ENCODE data around the gene ACOT2.
"Not testable (repeated sequence)": the region's sequence is repeated elsewhere in the genome, so short reads cannot be mapped to it uniquely, and the experiment has no call there.

The ACOT2 gene

GRCh38 chr14:73539017-73539416, 30.0 kb upstream of the ACOT2 start:
- not testable (repeated sequence) for H3K4me3 ChIP-seq (ENCODE audit: low read depth, low read length, poor library complexity, severe bottlenecking); H3K79me2 ChIP-seq (ENCODE audit: insufficient read depth, low read length); H2AFZ ChIP-seq (ENCODE audit: low read length); H3K9me3 ChIP-seq (ENCODE audit: low read length); H3K9me2 ChIP-seq (ENCODE audit: low read depth, low read length); H3K4me1 ChIP-seq (ENCODE audit: insufficient read depth, low read length, severe bottlenecking); H3K4me2 ChIP-seq (ENCODE audit: low read length); H3K9ac ChIP-seq (ENCODE audit: low read length); H3K36me3 ChIP-seq (ENCODE audit: insufficient read depth, low read length); H3F3A ChIP-seq (ENCODE audit: insufficient read depth, low read length); H4K20me1 ChIP-seq (ENCODE audit: insufficient read depth, low read length); H3K27me3 ChIP-seq (ENCODE audit: insufficient read depth, low read length); H3K27ac ChIP-seq (ENCODE audit: low read depth, low read length, poor library complexity, severe bottlenecking)
- TF ChIP-seq, protein P1, sequence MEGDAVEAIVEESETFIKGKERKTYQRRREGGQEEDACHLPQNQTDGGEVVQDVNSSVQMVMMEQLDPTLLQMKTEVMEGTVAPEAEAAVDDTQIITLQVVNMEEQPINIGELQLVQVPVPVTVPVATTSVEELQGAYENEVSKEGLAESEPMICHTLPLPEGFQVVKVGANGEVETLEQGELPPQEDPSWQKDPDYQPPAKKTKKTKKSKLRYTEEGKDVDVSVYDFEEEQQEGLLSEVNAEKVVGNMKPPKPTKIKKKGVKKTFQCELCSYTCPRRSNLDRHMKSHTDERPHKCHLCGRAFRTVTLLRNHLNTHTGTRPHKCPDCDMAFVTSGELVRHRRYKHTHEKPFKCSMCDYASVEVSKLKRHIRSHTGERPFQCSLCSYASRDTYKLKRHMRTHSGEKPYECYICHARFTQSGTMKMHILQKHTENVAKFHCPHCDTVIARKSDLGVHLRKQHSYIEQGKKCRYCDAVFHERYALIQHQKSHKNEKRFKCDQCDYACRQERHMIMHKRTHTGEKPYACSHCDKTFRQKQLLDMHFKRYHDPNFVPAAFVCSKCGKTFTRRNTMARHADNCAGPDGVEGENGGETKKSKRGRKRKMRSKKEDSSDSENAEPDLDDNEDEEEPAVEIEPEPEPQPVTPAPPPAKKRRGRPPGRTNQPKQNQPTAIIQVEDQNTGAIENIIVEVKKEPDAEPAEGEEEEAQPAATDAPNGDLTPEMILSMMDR (IDR thresholded peaks at IDR 0.05; ENCODE audit: low read length) = peak; percentile 53

DNA sequence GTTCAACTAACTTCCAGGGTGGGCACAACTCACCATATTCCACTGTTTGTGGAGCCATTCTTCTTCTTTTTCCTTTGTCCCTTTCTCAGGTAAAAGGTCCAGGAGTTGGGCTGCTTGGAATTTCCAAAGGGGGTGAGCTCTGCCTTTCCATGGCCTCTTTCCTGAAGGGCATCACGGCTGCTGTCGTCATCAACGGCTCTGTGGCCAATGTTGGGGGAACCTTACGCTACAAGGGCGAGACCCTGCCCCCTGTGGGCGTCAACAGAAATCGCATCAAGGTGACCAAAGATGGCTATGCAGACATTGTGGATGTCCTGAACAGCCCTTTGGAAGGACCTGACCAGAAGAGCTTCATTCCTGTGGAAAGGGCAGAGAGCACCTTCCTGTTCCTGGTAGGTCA, 26.1 kb upstream of the ACOT2 start:
- H2AFZ ChIP-seq (ENCODE audit: low read length); H3F3A ChIP-seq (ENCODE audit: insufficient read depth, low read length); H3K4me2 ChIP-seq (ENCODE audit: low read length); H3K79me2 ChIP-seq (ENCODE audit: insufficient read depth, low read length); H3K27ac ChIP-seq (ENCODE audit: low read depth, low read length, poor library complexity, severe bottlenecking); H3K36me3 ChIP-seq (ENCODE audit: insufficient read depth, low read length); H3K27me3 ChIP-seq (ENCODE audit: insufficient read depth, low read length); H4K20me1 ChIP-seq (ENCODE audit: insufficient read depth, low read length); H3K4me3 ChIP-seq (ENCODE audit: low read depth, low read length, poor library complexity, severe bottlenecking); H3K4me1 ChIP-seq (ENCODE audit: insufficient read depth, low read length, severe bottlenecking); H3K9ac ChIP-seq (ENCODE audit: low read length); H3K9me2 ChIP-seq (ENCODE audit: low read depth, low read length); H3K9me3 ChIP-seq (ENCODE audit: low read length): not testable (repeated sequence)

- H3K9me3 ChIP-seq (ENCODE audit: low read length); H3K4me1 ChIP-seq (ENCODE audit: insufficient read depth, low read length, severe bottlenecking); H3K4me2 ChIP-seq (ENCODE audit: low read length); H3K27ac ChIP-seq (ENCODE audit: low read depth, low read length, poor library complexity, severe bottlenecking); H3K9me2 ChIP-seq (ENCODE audit: low read depth, low read length); H3K4me3 ChIP-seq (ENCODE audit: low read depth, low read length, poor library complexity, severe bottlenecking); H3K36me3 ChIP-seq (ENCODE audit: insufficient read depth, low read length); H3K27me3 ChIP-seq (ENCODE audit: insufficient read depth, low read length); H3K79me2 ChIP-seq (ENCODE audit: insufficient read depth, low read length); H3F3A ChIP-seq (ENCODE audit: insufficient read depth, low read length); H2AFZ ChIP-seq (ENCODE audit: low read length); H4K20me1 ChIP-seq (ENCODE audit: insufficient read depth, low read length); H3K9ac ChIP-seq (ENCODE audit: low read length): not testable (repeated sequence)
These were observed 23.7 kb upstream of the ACOT2 start for GRCh38 chr14:73545353-73545752.

DNA sequence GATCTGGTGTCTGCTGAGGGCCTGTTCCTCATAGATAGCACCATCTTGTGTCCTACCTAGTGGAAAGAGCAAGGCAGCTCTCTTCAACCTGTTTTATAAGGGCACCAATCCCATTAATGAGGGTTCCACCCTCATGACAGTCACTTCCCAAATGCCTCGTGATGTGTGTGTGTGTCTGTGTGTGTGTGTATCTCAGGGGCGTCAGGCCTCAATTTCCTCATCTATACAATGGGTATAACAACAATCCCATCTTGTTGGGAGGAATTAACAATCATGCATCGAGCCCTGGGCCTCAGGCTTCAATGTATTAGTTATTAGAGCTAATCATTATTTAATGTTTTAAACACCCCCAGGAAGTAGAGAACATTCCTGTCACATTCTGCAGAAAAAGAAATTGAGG, 19.9 kb upstream of the ACOT2 start:
- not testable (repeated sequence) for H3F3A ChIP-seq (ENCODE audit: insufficient read depth, low read length); H3K27ac ChIP-seq (ENCODE audit: low read depth, low read length, poor library complexity, severe bottlenecking); H3K9me2 ChIP-seq (ENCODE audit: low read depth, low read length); H3K9ac ChIP-seq (ENCODE audit: low read length); H3K79me2 ChIP-seq (ENCODE audit: insufficient read depth, low read length); H4K20me1 ChIP-seq (ENCODE audit: insufficient read depth, low read length); H3K4me2 ChIP-seq (ENCODE audit: low read length); H3K4me3 ChIP-seq (ENCODE audit: low read depth, low read length, poor library complexity, severe bottlenecking); H3K36me3 ChIP-seq (ENCODE audit: insufficient read depth, low read length); H3K4me1 ChIP-seq (ENCODE audit: insufficient read depth, low read length, severe bottlenecking); H2AFZ ChIP-seq (ENCODE audit: low read length); H3K9me3 ChIP-seq (ENCODE audit: low read length); H3K27me3 ChIP-seq (ENCODE audit: insufficient read depth, low read length)

GRCh38 chr14:73549889-73550524, 19.0 kb upstream of the ACOT2 start:
- not testable (repeated sequence) for H2AFZ ChIP-seq (ENCODE audit: low read length); H3K4me1 ChIP-seq (ENCODE audit: insufficient read depth, low read length, severe bottlenecking); H3K36me3 ChIP-seq (ENCODE audit: insufficient read depth, low read length); H3F3A ChIP-seq (ENCODE audit: insufficient read depth, low read length); H3K27ac ChIP-seq (ENCODE audit: low read depth, low read length, poor library complexity, severe bottlenecking); H4K20me1 ChIP-seq (ENCODE audit: insufficient read depth, low read length); H3K4me2 ChIP-seq (ENCODE audit: low read length); H3K79me2 ChIP-seq (ENCODE audit: insufficient read depth, low read length); H3K27me3 ChIP-seq (ENCODE audit: insufficient read depth, low read length); H3K4me3 ChIP-seq (ENCODE audit: low read depth, low read length, poor library complexity, severe bottlenecking); H3K9me3 ChIP-seq (ENCODE audit: low read length); H3K9me2 ChIP-seq (ENCODE audit: low read depth, low read length); H3K9ac ChIP-seq (ENCODE audit: low read length)
